HG02870 (cell line): ENCODE data around the gene ZNF235.
"Not testable (repeated sequence)": the region's sequence is repeated elsewhere in the genome, so short reads cannot be mapped to it uniquely, and the experiment has no call there.

ENCODE experiments used
- ATAC-seq: cut with Tn5 transposase; IDR thresholded peaks from one replicate; pipeline ENCODE4 v1.9.1; 2021; ENCODE audit warnings: mild to moderate bottlenecking, moderate library complexity; ENCODE audit not compliant: unreplicated experiment

ZNF235 gene

DNA sequence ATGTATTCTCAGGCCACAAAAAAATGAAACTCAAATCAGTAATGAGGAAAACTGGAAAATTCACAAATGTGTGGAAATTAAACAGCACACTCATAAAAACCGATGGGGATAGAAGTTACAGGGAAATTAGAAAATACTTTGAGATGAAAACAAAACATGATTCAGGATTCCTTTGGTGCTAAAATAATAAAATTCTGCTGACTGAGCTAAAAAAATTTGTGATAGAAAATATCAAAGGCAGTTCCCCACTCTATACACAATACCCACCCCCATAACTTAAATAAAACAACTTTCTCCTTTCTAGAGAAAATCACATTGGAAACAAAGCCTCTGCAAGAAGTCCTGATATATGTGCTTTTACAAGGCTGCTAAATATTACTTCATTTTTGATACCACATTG is 46.7 kb downstream of the ZNF235 start:
- ATAC-seq: no peak

DNA sequence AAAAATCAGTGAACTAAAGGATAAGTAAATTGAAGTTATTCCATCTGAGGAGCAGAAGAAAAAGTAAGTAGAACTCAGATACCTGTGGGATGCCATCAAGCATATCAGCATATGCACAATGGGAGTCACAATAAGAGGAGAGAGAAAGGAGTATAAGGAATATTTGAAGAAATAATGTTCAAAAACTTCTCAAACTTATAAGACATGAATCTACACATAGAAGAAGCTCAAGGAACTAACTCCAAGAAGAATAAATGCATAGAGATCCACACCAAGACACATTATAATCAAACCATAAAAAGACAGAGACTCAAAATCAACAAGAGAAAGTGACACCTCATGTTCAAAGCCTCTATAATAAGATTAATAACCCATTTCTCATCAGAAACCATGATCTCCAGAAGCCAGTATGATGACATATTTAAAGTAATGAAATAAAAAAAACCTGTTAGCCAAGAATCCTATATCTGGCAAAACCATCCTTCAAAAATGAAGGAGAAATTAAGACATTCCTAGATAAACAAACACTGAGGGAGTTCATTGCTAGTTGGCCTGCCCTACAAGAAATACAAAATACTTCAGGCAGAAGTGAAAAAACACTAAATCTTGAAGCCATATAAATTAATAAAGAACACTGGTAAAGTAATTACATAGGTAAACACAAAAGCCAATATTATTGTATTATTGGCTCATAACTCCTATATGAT is 49.0 kb downstream of the ZNF235 start:
- ATAC-seq: no peak

DNA sequence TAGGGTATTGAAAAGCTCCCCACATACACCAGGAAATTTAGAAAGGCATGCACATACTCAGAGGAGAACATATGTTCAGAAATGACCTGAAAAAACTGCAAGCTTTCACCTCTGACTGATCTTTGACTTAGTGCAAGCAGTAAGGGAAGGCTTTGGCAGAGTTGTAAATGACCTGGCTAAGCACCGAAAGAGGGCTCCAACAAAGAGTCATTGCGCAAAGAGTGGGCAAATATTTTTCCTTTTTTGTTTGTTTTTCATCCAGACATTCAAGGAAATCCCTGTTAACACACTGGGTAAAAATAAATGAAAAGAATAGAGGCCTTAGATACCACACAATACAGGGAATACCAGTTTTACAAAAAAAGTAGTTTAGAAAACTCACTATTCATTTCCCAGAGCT is 50.3 kb downstream of the ZNF235 start:
- no peak for ATAC-seq

DNA sequence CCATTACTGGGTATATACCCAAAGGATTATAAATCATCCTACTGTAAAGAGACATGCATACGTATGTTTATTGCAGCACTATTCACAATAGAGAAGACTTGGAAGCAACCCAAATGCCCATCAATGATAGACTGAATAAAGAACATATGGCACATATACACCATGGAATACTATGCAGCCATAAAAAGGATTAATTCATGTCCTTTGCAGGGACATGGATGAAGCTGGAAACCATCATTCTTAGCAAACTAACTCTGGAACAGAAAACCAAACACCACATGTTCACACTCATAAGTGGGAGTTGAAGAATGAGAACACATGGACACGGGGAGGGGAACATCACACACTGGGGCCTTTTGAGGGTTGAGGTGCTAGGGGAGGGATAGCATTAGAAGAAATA is 51.4 kb downstream of the ZNF235 start:
- ATAC-seq: not testable (repeated sequence)

DNA sequence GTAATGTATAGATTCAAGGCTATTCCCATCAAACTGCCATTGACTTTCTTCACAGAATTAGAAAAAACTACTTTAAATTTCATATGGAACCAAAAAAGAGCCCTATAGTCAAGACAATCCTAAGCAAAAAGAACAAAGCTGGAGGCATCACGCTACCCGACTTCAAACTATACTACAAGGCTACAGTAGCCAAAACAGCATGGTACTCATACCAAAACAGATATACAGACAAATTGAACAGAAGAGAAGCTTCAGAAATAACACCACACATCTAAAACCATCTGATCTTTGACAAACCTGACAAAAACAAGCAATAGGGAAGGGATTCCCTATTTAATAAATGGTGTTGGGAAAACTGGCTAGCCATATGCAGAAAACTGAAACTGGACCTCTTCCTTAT is 52.5 kb downstream of the ZNF235 start:
- not testable (repeated sequence) for ATAC-seq

DNA sequence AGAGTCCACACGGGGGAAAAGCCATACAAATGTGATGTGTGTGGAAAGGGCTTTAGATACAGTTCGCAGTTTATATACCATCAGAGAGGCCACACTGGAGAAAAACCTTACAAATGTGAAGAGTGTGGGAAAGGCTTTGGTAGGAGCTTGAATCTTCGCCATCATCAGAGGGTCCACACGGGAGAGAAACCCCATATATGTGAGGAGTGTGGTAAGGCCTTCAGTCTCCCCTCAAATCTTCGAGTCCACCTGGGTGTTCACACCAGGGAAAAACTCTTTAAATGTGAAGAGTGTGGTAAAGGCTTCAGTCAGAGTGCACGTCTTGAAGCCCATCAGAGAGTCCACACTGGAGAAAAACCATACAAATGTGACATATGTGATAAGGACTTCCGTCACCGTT is 68.4 kb downstream of the ZNF235 start:
- no peak for ATAC-seq
